Erythroblast (primary cell): ENCODE results near the gene ALDOA.
"Not testable (repeated sequence)": the region's sequence is repeated elsewhere in the genome, so short reads cannot be mapped to it uniquely, and the experiment has no call there.

Source experiments
- DNase-seq, 2 experiments: peaks; one replicate each; lab custom pipeline; 2025; lab: John Stamatoyannopoulos, UW
- GATA1 ChIP-seq: IDR thresholded peaks from 2 replicates; pipeline ENCODE4 v1.6.1; 2011; ENCODE audit warnings: low read depth, mild to moderate bottlenecking, control low read depth, low read length, moderate library complexity
- POLR2A ChIP-seq: IDR thresholded peaks from 2 replicates; pipeline ENCODE4 v1.6.1; 2011; ENCODE audit warnings: mild to moderate bottlenecking, low read length

The ALDOA gene

DNA sequence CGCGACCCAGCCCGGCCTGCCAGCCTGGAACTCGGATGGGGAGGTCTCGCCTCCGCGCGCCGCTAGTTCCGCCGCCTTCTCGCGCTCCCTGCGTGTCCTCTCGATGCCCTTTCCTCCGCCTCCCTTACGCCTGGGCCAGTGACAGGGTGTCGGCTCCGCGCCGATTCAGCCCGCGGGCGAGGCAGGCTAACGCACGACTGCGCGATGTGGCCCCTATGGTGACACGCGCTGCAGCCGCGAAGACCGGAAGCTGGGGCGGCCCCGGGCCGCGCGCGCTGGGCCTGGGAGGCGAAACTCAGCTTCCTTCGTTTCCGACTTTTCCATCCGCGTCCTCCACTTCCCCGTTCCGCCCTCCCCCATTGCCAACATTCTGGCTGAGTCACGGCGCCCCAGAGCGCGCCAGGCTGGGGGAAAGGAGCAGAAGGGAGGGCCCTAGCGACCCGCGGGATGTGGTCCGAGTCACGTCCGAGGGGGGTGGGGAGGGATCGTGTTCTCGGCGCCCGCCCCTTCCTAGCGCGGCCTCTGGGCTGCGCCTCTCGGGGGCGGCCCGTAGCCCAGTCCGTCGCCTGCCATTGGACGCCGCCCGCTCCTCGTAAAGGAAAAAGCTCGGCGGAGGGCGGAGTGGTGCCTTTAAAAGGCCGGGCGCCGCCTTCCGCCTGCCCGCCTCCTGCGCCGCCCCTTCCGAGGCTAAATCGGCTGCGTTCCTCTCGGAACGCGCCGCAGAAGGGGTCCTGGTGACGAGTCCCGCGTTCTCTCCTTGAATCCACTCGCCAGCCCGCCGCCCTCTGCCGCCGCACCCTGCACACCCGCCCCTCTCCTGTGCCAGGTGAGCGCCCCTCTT, at the start of gene ALDOA:
Gene ALDOA (plus strand): TSS at position 659 of the 841 bp plus-strand sequence. CDS start 1,138 bp downstream, outside the sequence.
- DNase-seq, result peak; percentile 96 to 98
- peak; percentile 95 for TF ChIP-seq POLR2A
- no peak for TF ChIP-seq GATA1

DNA sequence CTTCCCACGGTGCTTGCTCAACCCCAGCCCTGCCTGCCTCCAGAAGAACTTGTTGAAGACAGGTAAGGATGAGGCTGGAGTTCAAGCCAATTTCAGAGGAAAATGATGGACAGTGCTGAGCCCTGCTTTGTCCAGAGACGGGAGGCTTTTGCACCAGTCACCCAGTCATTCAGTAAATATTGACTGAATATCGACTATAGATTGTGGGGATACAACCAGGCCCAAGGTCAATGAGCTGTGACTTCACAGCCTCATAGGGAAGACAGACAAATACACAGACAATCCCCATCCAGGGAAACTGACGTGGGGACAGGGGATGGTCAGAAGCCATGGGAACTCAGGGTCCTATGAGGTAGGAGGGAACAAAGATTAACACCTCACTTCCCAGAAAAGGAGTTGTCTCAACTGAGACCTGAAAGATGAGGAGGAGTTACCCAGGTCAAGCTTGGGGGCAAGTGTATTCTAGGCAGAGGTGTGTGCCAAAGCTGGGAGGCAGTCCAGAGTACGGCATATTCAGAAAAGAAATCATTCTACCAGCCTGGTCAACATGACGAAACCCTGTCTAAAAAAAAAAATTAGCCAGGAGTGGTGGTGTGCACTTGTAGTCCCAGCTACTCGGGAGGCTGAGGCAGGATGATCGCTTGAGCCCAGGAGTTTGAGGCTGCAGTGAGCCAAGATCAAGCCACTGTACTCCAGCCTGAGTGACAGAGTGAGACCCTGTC, 48.8 kb upstream of the ALDOA start:
- TF ChIP-seq GATA1 (no peak), POLR2A (no peak)
- no peak for DNase-seq

DNA sequence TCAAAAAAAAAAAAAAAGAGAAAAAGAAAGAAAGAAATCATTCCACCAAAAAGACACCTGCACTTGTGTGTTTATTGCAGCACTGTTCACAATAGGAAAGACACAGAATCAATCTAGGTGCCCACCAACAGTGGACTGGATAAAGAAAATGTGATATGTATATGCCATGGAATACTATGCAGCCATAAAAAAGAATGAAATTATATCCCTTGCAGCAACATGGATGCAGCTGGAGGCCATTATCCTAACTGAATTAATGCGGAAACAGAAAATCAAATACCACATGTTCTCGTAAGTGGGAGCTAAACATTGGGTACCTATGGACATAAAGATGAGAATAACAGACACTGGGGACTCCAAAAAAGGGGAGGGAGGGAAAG, 48.3 kb upstream of the ALDOA start:
- TF ChIP-seq POLR2A (no peak), GATA1 (no peak)
- DNase-seq, result no peak

DNA sequence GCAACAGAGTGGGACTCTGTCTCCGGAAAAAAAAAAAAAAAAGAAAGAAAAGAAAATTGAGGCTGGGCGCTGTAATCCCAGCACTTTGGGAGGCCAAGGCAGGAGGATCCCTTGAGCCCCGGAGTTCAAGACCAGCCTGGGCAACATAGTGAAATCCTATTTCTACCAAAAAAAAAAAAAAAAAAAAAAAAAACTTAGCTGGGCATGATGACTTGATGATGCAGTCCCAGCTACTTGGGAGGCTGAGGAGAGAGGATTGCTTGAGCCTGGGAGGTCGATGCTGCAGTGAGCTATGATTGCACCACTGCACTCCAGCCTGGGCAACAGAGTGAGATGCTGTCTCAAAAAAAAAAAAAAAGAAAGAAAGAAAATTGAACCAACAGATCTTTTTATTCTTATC, 47.6 kb upstream of the ALDOA start:
- DNase-seq, result not testable (repeated sequence)

DNA sequence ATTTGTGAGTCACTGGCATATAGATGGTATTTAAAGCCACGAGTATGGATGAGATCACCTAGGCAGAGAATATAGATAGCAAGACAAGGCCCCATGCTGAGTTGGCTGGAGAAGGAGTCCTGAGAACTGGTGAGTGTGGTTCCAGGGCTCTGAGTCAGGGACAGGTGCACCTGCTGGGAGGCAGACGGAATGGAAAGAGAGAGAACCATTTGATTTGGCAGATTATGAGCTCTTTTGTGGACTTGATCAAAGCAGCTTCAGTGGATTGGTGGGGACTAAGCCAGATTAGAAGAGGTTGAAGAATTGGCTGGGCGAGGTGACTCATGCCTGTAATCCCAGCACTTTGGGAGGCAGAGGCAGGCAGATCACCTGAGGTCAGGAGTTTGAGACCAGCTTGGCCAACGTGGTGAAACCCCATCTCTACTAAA, 46.8 kb upstream of the ALDOA start:
- TF ChIP-seq GATA1 (no peak), POLR2A (no peak)
- no peak for DNase-seq

DNA sequence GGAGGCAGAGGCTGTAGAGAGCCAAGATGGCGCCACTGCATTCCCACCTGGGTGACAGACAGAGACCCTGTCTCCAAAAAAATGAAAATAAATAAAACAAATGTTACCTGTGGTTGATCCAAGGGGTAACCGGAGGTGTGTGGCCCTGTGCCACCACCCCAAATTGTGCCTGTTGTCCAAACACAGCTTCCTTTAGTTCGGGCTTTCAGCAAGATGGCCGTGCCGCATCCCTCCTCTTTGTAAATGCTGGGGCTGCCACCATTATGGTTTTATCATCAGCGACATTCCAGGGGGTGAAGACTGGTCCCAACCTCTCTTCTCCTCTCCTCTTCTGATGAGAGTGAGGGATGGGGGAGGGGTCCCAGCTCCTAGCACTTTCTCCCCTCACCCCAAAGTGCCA, 42.7 kb upstream of the ALDOA start, which contains the start of gene C16orf92:
Gene C16orf92 (plus strand): TSS at position 312 of the 400 bp plus-strand sequence. CDS start 143 bp downstream, outside the sequence.
- no peak for DNase-seq
- no peak for TF ChIP-seq POLR2A
- TF ChIP-seq GATA1, result no peak

DNA sequence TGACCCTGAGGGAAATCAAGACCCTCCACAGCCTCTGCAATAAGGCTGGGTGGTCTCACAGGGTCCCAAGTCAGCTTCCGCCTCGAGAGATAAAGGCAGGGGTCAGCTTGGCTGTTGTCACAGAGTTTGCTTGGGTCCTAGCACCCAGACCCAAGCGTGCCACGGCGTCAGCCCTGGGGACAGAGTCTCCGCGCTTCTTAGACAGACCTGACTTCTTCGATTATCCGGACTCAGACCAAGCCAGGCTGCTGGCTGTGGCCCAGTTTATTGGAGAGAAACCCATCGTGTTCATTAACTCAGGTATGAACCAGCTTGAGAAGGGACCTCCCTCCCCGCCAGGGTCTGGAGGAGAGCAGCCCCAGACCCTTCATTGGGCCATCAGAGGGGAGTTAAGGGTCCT, 42.0 kb upstream of the ALDOA start:
- TF ChIP-seq GATA1 (no peak), POLR2A (no peak)
- no peak for DNase-seq

DNA sequence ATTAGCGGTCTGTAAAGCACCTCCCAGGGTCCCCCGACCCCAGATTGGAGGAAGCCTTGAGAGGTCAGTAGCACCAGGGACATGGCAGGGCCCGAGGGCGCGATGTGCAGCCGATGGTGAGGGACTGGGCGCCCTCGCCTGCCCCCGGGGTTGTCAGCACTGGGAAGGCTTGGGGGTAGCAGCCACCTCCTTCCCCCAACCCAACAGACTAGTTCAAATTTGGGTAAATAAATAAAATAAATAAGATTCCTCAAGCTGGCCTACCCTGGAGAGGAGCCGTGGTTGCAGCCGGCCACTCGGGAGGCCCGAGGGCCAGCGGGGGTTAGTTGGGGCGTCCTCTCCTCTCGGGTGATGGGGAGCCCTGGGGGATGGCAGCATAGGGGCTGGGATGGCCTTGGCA, 41.1 kb upstream of the ALDOA start:
- no peak for TF ChIP-seq GATA1
- TF ChIP-seq POLR2A, result no peak
- DNase-seq, result no peak

DNA sequence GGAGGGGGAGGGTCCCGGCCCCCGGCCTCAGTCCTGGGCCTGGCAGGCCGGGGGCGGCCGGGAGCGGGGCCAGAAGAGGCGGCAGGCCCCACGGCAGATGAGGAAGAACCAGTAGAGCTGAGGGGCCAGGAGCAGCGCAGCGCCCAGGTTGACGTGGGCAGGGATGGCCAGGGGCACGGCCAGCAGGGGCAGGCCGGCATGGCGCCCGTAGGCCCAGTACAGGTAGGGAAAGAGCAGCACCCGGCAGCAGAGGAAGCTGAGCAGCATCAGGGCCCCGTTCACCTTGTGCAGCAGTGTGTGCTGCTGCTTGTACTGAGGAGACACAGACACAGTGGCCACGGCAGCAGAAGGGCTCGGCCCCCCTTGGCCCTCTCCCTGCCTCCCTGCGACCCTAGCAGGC, 40.4 kb upstream of the ALDOA start:
- no peak for DNase-seq
- no peak for TF ChIP-seq POLR2A

DNA sequence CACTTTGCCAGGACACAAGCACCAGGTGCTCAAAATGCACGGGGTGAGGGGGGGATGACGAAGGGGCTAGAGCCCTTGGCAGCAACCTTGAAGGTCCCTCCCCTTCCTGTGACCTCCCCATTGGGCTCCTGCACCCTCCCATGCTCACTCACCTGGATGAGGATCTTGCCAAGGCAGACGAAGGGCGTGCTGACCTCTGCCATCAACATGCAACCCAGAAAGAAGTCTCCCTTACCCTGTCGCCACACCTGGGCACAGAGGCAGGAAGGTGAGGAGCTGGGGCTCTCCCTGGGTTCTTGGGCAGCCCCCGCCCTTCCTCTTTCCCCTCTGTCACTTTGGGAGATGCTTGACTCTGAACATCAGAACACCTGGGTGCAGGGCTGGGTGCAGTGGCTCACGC, 40.0 kb upstream of the ALDOA start:
- no peak for TF ChIP-seq GATA1
- DNase-seq, result no peak

DNA sequence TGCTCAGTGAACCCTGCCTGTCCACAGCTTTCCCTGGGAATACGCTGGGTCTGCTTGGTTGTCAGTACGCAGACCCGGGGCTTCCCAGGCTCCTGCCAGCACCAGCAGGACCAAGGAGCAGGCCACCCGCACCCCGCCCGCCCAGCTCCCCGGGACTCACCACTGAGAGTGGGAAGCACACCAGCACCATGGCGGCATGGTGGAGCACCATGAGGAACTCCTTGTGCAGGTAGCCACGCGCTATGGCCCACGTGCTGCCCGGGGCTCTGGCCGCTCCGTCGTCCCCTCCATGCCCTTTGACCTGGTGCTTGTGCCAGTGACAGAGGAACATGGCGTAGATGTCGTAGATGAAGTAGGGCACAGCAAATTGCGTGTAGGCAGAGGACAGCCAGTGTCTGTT, 39.1 kb upstream of the ALDOA start:
- DNase-seq, result no peak
- no peak for TF ChIP-seq POLR2A
- no peak for TF ChIP-seq GATA1

DNA sequence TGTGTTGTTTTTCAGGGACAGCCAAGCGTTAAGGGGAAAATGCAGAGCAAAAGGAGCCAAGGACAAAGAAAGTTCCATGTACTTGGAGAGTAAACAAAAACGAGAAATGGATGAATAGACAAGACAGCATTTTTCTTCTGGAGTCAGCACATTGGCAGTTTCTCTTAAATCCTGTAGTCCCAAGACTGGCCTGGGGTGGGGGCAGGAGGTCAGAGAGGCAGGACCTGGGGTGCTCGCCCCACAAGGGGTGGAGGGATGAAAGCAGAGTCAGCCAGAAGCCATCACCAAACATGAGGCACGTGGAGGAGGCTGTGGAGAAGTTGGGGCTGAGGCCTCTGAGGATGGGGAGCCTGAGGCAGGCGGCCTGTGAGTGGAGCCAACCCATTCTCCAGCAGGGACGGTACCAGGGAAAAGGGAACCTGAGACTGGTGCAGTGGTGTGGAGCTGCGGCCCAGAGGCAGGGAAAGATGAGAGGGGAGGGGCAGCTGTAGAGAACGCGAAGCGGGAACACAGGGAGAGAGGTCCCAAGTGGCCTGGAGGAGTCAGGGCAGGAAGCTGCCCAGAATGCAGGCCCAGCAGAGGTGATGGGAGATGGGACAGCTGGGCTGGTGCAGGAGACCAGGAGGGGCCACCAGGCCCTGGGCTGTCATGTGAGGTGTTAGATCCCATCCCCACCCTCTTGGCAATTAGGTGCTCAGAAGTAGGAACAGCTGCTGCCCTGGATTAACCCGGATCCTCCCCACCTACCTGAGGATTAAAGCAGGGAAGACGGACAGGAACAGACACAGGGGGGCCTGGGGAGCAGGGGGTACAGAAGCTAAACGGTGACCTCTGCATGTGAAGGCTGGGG, 37.7 kb upstream of the ALDOA start:
- no peak for DNase-seq
- TF ChIP-seq POLR2A, result no peak
- no peak for TF ChIP-seq GATA1

DNA sequence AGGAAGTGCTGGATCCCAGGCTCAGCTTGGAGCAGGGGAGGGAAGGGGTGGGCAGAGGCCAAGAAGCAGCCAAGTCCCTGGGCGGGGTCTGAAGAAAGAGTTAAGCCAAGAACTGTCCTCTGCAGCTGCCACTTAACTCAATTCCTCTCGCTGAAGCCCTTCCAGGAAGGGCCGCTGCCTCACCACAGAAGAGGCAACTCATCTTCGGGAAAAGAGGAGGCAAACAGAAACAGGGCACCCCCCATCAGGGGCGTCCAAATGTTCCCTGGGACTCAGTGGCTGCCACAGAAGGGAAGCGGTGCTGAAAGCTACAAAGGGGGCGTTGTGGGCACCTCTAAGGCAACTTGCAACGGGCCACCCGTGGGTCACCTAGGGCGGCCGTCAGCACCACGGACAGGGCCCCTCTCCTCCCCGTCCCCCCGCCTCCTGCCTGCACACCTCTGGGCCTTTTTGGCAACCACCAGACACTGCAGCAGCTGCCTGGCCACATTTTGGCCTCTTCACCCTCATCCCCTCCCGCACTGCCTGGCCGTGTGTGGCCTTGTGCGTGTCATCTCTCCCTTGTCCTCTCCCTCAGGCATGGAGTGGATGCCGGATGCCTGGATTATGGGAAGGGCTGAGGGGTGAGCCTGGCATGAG, 37.0 kb upstream of the ALDOA start:
- no peak for DNase-seq
- no peak for TF ChIP-seq POLR2A
- no peak for TF ChIP-seq GATA1
